Stimulated activated CD8-positive, alpha-beta memory T cell treated with anti-CD3 and anti-CD28 coated beads, Interleukin-2, amount 100 ng/mL, for 48 hours (primary cell): ENCODE data around the gene FLNC.

Source experiments
- DNase-seq, 2 donors: peaks; one replicate each; pipeline ENCODE4 v3.0.0-alpha.2; 2020; ENCODE audit warnings: low read depth in 2 of 2

Gene FLNC

DNA sequence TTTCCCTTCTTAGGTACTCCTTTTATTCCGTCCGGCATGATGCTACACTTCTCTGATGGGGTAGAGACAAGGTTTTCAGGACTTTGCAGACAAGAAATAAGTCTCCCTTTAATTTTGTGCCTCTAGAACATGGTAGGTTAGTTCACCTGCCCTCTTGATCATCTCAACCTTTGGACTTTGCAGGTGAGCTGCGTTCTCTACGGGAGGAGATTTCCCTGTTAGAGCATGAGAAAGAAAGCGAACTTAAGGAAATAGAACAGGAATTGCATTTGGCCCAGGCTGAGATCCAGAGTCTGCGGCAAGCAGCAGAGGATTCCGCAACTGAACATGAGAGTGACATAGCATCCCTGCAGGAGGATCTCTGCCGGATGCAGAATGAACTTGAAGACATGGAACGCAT is 29.2 kb upstream of the FLNC start:
- DNase-seq: no peak

DNA sequence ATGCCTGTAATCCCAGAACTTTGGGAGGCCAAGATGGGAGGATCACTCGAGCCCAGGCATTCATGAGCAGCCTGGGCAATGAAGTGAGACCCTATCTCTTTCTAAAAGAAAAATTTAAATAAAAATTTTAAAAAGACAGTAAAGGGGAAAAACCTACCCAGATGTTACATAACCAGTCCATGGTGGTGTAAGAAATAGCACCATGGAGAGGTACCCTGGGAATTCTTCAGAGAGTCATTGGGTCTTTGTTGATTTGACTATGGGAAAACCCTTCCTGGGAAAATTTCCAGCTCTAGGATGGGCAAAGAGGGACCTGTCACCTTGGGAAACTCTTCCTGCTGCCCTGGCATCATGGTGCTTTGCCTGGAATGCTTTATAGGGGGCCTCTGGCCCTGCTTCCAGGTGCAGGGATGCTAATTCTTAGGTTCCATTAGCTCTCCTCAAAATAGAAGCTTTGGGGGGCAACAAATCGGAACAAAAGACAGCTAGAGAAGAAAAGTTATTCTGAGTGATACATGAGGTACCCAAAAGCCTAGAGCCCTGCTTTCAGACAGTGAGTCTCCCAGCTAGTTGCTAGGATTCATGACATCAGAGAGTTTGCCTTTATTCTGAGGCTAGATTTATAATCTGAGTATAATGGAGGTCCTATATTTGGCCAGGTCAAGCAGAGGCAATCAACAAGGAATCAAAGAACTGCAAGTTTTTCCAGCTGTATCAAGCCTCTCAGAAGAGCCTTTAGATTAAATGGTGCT is 28.4 kb upstream of the FLNC start:
- no peak for DNase-seq

DNA sequence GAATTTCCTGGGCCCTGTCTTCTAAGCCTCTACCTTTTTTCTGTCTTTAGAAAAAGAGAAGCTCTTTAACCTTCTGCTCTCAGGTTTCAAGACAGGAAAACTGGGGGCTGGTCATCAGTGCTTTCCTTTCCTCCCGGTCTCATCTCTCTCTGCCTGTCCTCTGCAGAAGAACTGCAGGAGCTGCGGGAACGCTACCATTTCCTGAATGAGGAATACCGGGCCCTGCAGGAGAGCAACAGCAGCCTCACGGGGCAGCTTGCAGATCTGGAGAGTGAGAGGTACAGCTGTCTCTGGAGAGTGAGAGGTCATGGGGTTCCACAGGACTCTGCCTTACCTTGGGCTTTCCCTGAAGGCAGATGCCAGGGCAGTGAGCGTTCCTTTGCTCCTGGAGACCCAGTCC is 25.7 kb upstream of the FLNC start:
- DNase-seq: no peak

DNA sequence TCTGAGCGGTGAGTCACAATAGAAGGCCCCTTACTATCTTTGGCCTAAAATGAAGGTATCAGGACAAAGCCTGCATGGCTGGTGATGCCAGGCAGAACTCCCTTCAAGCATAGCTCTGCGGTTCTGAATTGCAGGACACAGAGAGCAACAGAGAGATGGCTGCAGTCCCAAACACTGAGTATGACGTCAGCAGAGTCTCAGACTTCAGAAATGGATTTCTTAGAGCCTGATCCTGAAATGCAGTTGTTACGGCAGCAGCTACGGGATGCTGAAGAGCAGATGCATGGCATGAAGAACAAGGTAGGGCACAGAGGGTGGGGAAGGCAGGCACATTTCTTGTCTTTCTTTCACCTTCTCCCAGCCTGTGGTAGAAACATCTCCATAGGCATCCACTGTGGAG is 25.0 kb upstream of the FLNC start:
- no peak for DNase-seq

DNA sequence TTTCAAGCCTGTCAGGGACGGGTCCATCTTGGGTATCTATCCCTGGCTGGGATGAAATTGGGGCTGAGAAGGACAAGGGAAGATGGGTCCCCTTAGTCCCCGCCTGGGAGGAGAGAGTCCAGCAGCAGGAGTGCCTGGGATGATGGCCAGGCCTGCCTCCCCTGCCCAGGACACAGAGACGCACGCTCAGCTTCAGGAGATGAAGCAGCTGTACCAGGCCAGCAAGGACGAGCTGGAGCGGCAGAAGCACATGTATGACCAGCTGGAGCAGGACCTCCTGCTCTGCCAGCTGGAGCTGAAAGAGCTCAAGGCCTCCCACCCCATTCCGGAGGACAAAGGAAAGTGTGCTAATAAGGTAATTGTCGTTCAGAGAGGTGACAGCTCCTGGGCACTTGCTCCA is 23.0 kb upstream of the FLNC start:
- no peak for DNase-seq

DNA sequence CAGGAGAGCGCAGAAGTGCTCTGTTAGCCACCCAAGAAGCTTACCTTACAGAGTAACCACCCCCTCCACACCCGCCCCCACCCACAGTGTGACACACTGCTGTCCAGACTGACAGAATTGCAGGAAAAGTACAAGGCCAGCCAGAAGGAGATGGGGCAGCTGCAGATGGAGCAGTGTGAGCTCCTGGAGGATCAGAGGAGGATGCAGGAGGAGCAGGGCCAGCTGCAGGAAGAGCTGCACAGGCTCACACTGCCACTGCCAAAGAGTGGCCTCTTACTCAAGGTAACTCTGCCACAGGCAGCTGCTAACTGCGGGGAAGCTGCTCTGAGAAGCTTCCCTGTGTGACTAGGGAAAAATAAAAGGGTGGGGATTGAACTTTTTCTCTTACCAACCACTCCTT is 20.8 kb upstream of the FLNC start:
- DNase-seq: no peak

DNA sequence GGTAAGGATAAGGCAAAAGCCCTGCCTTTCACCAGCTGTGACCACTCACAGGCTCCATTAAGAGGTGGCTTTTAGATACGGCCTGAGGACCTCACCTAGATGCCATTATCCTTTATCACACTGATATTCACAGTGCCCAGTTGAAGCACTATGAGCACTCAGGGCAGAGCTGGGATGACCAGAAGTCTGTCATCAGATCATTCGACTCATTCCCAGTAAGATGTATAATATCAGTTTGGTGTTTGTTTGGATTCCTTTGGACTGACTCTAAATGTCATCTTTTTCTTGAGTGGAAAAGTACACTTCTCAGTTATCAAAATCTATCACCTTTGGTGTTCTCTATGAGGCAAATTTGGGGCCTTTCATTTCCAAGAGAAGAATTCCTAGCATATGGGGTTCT is 19.7 kb upstream of the FLNC start:
- no peak for DNase-seq

DNA sequence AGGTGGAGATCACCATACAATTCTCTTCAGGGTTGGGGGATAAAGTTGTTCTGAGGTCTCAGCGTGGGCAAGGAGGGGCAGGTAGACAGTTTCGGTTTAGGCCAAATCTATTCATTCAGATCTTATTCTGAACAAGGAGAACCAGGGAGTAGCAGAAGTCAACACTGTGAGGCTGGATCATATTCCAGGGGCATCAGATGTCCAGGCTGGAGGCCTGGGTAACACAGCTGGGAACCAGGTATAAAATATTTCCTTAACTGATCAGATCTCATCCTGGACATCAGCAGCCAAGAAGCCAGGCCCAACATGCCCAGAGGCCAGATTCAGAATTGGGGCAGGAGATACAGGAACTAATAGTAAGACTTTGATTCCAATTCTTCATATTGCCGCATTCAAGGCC is 19.2 kb upstream of the FLNC start:
- no peak for DNase-seq

DNA sequence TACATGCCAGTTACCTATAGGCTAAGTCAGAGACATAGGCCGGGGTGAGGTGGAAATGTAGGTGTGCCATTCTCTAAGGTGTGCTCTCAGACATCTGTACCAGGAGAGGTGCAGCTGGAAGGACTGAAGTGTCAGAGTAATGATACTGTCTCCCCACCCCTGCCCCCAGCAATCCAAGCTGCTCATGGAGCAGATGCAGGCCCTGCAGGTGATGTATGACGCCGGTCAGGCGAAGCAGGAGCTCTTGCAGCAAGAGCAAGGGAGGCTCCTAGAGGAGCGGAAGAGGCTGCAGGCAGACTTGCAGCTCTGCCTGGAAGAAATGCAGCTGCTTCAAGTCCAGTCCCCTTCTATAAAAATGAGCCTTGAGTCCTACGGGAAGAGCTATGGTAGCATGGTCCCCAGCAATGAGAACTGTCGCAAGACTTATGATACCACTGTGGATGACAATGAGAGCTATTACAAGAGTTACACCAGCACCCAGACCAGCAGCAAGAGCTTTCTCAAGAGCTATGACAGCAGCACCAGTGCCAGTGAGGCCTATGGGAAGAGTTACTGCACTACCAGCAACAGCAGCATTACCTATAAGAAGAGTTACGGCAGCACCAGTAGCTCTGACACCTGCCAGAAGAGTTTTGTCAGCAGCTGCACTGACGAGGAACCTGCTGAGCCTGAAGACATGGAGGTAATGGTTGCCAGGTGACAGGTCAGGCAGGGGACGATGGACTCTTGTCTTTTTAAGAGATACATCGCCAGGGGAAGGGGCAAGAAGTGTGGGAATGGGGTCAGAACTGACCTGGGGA is 18.4 kb upstream of the FLNC start:
- DNase-seq: no peak

DNA sequence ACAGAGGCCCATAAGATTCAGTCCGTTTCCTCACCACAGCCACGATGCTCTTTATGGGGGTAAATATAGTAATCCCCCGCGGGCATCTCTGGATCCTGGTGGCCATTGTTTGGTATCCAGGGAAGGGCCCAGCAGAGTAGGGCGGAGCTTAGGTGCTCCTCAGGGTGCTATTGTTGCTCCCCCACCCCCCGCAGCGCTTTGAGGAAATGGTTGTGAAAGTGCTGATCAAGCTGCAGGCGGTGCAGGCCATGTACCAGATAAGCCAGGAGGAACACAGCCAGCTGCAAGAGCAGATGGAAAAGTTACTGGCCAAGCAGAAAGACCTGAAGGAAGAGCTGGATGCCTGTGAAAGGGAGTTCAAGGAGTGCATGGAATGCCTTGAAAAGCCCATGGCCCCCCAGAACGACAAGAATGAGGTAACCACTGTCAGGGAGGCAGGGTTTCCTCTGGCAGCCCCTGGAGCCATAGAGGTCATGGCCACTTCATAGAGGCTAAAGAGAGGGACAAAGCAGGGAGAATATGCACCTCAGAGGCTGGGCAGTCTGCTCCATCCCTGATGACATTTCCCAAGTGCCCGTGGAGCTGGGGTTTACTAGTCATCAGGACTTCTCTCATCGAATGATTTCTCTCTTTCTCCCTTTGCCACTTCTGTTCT is 17.6 kb upstream of the FLNC start:
- no peak for DNase-seq

DNA sequence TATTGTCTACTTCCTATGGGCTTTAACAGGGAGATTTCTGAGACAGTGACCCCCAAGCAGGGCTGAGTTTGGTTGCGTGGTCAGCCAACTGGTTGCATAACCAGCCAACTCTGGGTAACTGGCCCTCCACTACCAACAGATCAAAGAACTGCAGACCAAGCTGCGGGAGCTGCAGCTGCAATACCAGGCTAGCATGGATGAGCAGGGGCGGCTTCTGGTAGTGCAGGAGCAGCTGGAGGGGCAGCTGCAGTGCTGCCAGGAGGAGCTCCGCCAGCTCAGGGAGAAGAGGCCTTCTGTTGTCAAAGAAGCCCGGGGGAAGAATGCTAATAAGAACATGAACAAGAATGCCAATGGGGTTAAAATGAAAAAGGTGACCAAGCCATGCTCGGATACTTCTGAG is 15.7 kb upstream of the FLNC start:
- DNase-seq: no peak

DNA sequence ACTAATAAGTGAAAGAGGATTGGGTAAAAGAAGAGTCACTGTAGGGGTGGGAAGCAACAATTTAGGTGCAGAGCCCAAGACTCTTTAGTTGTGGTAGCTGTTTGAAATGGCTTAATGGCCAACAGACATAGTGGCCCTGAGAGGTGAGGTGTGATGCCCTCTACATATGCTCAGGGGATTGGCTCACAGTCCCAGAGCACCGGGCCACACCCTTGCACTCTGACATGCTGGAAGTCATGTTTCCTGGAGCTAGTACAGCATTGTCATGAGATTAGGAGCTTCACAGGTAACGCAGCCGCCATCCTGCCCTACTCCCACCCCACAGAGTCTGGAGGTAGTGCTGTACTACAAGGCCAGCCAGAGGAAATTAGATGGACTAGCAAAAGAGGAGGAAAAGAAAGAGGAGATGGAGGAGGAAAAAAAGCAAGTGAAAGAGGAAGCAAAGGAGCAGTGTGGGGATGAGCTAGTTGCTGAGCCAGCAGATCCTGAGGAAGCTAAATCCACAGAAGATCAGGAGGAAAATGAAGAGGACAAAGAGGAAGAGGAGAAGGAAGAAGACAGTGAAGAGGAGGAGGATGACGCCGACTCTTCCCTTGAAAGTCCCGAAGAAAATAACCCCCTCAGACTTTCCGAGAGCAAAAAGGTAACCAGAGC is 14.8 kb upstream of the FLNC start:
- DNase-seq: no peak

DNA sequence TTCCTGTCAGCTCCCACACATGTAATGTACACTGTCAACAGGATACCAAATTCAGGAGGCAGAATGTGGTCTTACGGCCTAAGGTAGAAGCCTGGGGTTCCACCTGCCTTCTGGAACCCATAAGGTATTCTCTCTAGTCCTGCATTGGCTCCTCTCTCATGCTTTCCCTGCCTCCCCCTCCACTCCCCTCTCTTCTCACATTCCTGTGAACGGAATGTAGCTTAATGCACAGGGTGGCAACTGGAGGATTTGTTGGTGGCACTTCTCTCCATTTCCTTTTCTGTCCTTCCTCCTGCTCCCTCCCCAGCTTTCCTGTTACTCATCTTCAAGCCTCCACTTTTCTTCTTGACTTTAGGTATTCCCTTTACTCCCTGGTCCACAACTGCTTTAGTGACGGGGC is 11.5 kb upstream of the FLNC start:
- no peak for DNase-seq

DNA sequence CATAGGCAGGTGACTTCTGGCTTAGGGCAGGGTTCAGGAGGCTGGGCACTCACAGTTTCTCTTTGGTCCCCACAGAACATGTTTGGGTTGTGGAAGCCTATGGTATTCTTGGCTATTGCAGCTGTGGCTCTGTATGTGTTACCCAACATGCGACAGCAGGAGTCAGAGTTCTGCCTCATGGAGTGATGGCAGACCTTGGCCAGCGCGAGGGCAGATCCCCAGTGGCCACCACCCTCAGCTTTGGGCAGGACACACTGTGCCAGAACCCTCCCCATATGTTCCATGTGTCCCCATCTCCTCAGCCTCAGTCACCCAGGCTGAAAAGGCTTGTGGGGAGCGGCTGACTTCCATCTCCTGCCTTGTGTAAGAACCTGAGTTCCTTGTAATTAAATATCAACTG is 8.5 kb upstream of the FLNC start:
- DNase-seq: no peak

DNA sequence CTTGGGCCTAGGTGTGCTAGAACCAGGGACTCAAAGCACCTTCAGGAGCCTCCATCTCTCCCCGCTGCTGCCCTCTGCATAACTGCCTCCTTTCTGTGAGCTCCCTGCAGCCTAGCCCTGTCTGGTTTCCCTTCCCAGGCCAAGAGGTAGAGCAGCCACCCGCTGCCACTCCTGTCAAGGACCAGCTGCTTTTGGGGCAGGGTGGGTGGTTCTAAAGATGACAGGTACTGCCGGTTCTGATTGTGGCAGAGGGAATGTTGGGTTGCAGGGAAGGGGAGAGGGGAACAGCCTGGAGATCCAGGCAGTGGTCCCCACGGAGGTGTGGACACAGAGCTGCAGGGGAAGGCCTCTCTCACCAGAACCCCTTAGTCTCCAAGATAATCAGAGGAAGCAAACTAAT is 3.7 kb upstream of the FLNC start:
- no peak for DNase-seq

DNA sequence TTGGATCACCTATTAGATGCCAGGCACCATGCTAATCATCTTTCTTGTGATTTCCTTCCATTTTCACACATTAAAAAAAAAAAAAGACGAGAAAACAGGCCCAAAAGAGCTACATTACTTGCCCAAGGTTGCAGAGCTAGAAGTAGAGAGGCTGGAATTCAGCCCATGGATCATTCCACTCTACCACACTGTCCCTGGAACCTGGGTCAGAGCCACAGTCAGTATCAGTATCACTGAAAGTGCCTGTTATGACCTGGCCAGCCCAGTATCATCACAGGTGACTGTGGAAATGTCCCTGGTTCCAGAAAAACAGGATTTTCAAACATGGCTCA is 3.3 kb upstream of the FLNC start:
- DNase-seq: no peak

DNA sequence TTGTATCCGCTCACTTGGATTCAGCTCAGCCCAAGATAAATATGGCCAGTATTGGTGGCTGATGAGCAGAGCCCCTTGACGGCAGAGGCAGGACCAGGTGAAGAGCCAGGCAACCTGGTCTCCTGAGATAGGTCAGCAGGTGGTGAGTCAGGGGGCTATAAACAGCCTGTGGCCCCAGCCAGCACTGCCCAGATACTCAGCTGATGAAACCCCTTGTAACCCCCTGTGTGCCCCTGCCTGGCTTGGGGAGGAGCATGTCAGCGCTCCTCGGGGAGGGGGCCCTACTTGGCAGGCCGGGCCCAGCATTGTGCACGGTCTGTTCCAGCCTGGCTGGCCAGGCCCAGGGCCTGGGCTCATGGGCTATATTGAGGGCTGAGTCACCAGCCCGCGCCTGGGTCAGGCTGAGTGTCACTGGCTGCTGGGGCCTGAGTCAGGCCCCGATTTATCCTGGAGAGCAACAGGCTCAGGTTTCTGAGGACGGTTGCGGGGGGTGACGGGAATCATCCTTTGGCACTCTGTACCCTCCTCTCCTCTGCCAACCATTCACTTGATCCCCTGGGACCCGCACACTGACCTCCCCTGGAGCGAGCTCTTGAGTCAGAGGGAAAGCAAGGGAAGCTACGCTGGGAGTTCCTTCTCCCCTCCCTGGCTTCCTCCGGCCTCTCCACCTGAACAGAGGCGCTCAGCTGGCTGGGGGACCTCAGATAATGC is 2.8 kb upstream of the FLNC start:
- DNase-seq: no peak

DNA sequence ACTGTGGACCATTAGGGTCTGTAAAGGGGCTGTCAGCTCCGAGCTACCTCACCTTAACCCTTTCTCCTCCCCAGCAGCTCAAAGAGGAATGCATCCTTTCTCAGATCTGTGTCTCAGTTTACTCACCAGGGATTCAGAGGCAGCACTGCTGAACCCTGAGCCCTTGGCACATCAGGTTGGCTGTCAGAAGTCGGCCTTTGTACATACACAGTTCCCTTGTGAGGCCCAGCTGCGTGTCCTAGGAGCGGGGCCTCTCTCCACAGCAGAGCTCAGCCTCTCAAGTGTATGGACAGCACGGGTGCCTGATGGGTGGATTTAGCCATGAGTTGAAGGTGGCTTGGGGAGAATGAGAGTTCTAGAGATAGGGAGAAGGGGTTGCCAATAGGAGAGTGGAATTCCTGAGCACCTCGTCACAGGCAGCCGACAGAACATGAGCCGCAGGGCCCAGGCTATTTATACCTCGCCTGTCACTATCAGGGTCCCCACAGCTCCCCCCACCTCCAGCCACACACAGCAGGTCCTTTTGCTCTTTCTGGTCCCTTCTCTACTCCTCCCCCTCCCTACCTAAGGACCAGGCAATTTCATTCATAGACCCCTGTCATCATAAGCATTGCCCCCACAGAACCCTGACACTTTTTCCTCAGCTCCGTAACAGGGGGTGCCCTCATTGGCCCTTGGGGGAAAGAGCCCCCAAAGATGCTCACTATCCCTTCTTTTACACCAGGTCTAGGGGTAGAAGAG is 2.1 kb upstream of the FLNC start:
- DNase-seq: no peak

DNA sequence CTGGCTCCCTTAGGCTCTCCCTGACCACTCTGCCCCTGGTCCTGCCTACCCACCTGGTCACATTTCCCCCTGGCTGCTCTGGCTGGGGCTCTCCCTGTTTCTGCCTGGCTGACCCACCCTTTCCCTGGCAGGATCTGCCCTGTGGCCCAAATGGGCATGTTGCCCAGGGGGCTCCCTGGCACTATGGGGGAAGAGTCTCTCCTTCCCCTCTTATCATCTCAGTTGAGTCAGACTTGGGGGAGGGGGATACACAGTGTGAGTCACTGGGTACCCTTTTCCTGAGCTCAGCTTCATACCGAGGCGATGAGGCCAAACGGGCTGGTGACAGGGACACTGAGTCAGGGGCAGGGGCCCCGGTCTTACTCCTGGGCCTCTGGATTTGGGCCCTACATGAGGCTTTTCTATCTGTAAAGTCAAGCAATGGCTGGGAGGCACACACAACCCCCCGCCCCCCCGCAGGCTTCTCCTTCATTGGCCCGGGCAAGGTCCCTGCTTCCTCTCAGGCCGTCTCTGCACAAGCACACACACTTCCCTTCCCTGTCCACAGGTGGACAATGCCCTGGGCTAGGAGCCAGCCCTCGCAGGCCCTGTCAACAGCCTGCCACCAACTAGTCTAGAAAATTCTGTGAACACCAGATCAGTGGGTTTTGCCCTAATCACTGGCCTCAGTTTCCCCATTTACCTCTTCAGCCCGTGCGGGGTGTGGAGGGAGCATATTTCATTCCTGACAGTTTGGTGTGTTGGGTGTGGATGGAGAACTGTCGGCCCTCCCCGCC is 627 bp upstream of the FLNC start:
- no peak for DNase-seq

DNA sequence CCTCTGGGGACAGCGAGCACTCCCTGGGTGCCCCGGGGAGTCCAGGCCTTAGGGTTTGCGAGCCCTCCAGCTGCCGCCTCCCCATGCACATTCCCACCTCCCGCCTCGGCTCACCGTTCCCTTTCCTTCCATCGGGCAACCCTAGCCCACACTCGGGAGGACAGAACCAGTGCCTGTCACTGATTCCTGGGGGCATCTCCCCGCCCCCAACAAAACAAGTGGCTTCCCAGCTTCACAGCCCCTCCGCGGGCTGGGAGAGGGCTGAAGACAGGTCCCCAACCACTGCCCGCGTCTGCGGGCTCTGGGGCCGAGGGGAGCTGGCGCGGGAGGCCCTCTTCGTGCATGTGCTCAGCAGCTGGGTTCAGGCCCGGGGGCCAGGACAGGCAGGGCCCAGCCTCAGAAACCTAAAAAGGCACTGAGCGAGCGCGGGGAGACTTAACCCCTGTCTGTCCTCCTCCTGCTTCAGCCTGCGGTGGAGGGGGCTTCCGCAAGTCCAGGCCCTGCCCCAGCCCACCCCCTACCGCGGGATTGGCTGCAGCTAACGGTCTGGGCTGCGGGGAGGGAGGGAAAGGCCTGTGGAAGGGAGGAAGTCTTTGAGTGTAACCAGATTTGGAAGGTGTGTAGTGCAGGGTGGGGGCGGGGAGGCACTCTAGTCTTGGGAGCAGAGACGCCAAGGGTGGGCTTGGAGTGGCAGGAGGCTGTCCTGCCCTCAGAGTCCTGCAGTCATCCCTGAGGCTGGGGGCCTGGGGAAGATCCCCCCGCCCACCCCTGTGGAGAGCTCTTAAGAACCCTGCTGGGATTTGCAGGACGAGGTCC is 1.2 kb downstream of the FLNC start:
- no peak for DNase-seq
